ENCODE results near the gene DNAJC21. TPM values are rescaled to one million over a fixed set of nuclear protein-coding genes. Genes with fewer than 3 reads are reported as not detected.

Gene DNAJC21
- total and polyA plus RNA-seq, 2 of the 4 experiments (the other 2 are of a cell fraction): 8.8 to 12.7 TPM

DNA sequence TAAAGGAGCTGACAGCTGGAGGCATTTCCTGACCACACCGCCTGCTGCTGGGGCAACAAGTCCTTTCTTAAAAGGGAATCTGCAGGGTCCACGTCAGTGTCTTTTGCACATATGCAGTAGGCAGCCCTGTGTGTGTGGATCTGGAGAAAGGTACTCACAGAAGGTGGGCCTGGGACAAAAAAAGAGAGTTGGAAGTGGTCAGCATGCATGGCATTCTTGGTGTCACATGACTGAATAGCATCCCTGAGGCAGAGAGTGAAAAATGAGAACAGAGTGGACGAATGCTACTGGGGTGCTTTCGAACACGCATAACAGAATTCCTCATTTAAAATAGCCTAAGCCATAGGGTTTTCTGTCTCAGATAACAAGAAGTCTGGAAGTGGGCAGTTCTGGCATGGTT is 47.0 kb downstream of the DNAJC21 start:
- Histone ChIP-seq H3K18ac (ENCODE audit: low read depth, low read length) (no peak overlapping the region), H4K5ac (ENCODE audit: low read depth, low read length) (no peak overlapping the region), H4K91ac (ENCODE audit: insufficient read depth, low read depth, low read length) (no peak overlapping the region), H2BK5ac (ENCODE audit: low read depth, low read length, poor library complexity, severe bottlenecking) (no peak overlapping the region), H3K9ac (ENCODE audit: low read depth, low read length) (no peak overlapping the region), H3K4ac (ENCODE audit: low read depth, low read length) (no peak overlapping the region), H3K14ac (replicated peaks; ENCODE audit: low read depth, low read length) (no peak overlapping the region), H3K4me3 (ENCODE audit: insufficient read depth, low read depth, low read length) (no peak overlapping the region), H3K56ac (ENCODE audit: extremely low read depth, insufficient read depth, low read length) (no peak overlapping the region), H4K20me1 (ENCODE audit: insufficient read depth, low read length) (no peaks in the 10 kb centered on the region), H3K4me1 (ENCODE audit: control insufficient read depth, insufficient read depth, low read length) (no peaks in the 10 kb centered on the region), H2AK5ac (ENCODE audit: low read depth, low read length) (no peak overlapping the region), H4K8ac (ENCODE audit: low read depth in 2 of 2, low read length in 2 of 2) (no peak overlapping the region), H3K27me3 (ENCODE audit: control insufficient read depth, insufficient read depth, low read length) (peaks cover 10% of the 10 kb centered on the region), H3K4me2 (ENCODE audit: low read depth, low read length) (no peak overlapping the region), H2AFZ (replicated peaks; ENCODE audit: low read length, poor library complexity) (no peak overlapping the region), H3K79me1 (ENCODE audit: low read depth in 1 of 2, low read length in 2 of 2) (no peaks in the 10 kb centered on the region), H2BK120ac (ENCODE audit: low read depth, low read length) (no peak overlapping the region), H3K36me3 (ENCODE audit: control insufficient read depth, insufficient read depth, low read length) (no peaks in the 10 kb centered on the region), H2BK15ac (ENCODE audit: low read depth, low read length) (no peak overlapping the region), H3K9me1 (ENCODE audit: insufficient read depth, low read length) (no peaks in the 10 kb centered on the region), H3K27ac (ENCODE audit: insufficient read depth, low read length) (no peak overlapping the region), H3K23ac (ENCODE audit: low read depth, low read length) (no peak overlapping the region), H2AK9ac (replicated peaks; ENCODE audit: low read depth, low read length, poor library complexity) (no peak overlapping the region), H2BK20ac (ENCODE audit: low read depth, low read length) (no peak overlapping the region), H3K9me3 (ENCODE audit: control insufficient read depth, insufficient read depth, low read length) (no peaks in the 10 kb centered on the region)
- ChIA-PET CTCF (no interaction called here), POLR2A (ENCODE audit: unreplicated experiment) (no interaction called here)
- DNase-seq (no peak), ATAC-seq (ENCODE audit: low read depth) (no peak)
- TF ChIP-seq RCOR1 (IDR thresholded peaks at IDR 0.05; ENCODE audit: insufficient replicate concordance, low read length) (no peak), CHD1 (IDR thresholded peaks at IDR 0.05; ENCODE audit: low read depth, low read length) (no peak), CEBPB (IDR thresholded peaks at IDR 0.05; ENCODE audit: low read depth, low read length) (no peak)
- TF ChIP-seq, protein P1, sequence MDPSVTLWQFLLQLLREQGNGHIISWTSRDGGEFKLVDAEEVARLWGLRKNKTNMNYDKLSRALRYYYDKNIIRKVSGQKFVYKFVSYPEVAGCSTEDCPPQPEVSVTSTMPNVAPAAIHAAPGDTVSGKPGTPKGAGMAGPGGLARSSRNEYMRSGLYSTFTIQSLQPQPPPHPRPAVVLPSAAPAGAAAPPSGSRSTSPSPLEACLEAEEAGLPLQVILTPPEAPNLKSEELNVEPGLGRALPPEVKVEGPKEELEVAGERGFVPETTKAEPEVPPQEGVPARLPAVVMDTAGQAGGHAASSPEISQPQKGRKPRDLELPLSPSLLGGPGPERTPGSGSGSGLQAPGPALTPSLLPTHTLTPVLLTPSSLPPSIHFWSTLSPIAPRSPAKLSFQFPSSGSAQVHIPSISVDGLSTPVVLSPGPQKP (IDR thresholded peaks at IDR 0.05; ENCODE audit: borderline replicate concordance, low read depth, low read length): no peak
- WGBS, 2 experiments (ENCODE audit: extremely low coverage in 2 of 2, insufficient read length in 1 of 2): no CpG with 5 or more reads among the region's 5 CpGs
- no TSS peak for BruUV-seq (replicated peaks)
- in situ Hi-C loops (cut with MboI; ENCODE audit: low sequenced_read_pairs): no loop called here
- dilution Hi-C loops (cut with HindIII; ENCODE audit: low sequenced_read_pairs, unreplicated experiment): no loop called here
- intact Hi-C loops (cut with micrococcal nuclease): no loop called here

Data from IMR-90 (cell line).